ENCODE measurements around the gene GJD2.

The GJD2 gene

GRCh38 chr15:34721802-34722438, 32.9 kb downstream of the GJD2 start:
- DNase-seq = peak; percentile 17

DNA sequence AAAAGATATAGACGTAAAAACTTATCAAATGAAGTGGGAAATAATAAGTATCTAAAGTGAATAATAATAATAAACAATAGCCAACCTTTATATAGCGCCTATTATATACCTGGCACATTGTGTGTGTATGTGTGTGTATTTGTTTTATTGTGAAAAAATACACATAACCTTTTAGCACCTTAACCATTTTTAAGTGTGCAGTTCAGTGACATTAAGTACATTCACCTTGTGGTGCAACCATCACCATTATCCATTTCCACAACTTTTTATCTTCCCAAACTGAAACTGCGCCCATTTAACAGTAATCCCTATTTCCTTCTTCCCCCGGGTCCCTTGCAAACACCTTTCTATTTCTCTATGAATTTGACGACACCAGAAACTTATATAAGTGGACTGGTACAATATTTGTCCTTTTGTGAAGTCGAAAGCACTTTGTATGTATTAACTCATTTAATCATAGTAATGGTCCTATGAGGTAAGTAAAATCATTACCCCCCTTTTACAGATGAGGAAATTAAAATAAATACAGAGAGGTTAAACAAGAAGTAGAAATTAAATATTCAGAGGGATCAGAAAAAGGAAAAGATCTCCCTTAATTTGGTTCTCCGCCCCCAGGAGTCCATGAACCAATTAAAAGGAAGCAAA, 33.5 kb downstream of the GJD2 start:
- no peak for DNase-seq

GRCh38 chr15:34719695-34720094, 35.1 kb downstream of the GJD2 start:
- no peak for DNase-seq

DNA sequence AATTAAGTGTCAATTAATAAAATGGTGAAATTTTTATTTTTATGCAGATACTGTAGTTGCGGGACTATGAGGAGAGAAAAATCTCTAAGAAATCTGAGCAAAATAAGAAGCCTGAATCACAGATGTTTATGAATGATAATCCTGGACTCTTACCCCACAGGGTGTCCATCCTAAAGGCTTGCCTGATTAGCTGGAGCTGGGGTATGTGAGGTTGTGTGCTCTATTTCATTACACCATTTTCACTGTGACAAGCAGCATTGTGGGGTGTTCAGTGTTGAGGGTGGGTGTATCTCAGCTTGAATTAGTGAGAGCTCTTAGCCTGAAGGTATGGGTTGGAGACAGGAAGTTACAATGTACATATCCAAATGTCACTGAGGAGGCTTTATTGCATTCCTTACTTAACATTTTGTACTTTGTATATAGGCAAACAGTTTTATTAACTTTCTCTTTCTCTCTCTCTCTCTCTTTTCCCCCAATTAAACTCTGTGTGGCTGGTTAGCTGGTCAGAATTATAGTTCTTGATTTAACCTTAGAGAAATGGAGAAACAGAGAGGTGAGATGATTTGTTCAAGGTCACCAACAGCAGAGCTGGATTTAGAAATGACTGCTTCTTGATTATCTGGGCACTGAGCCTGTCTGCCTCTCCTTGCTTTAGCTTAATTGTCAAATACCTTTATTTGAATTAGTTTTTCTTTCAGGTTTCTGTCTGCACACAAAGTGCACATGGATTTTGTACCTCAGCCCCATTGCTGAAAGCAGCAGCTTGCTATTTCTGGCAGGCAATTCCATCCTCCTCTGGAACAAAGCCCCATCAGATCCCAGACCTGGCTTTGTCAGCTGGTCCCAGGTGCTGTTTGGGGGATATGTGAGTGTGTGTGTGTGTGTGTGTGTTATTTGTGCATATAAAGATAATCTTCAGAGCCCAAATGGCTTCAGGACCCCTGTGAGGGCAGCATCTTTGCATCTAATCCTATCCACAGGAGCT, 35.8 kb downstream of the GJD2 start:
- no peak for DNase-seq

DNA sequence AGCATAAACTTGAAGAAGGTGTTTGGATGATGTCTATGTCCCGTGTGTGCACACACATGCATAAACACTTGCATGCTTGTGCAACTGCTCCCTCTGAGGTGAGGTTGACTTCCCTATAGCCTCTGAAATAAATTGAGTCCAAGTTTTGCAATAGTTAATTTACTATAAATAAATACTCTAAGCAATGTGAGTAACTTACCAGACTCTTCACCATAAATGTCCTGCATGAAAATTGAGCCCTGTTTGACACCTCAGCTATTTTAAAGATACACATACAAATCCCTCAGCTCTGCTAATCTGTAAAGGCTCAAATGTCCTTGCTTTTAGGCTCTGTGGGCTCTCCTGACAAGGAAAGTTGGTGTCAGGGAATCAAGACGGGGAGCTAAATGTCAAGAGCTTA, 37.1 kb downstream of the GJD2 start:
- DNase-seq = no peak

DNA sequence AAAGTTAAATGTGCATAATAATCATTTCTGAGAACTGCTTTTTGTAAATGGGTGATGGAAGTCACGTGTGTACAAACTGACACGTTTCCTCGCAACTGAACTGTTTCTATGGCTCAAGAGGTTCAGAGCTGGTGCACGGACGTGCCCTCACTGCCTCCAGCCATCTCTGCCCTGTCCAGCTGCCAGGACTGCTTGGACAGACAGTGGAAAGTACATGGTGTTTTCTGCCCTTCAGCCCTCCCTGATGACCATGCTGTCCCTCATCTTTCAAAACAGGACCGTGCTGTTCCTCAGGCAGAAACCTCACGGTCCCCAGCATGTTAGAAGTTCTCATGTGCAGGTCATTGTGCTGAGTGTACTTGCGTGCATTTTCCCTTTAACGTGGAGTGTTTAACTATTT, 38.7 kb downstream of the GJD2 start:
- DNase-seq = no peak

DNA sequence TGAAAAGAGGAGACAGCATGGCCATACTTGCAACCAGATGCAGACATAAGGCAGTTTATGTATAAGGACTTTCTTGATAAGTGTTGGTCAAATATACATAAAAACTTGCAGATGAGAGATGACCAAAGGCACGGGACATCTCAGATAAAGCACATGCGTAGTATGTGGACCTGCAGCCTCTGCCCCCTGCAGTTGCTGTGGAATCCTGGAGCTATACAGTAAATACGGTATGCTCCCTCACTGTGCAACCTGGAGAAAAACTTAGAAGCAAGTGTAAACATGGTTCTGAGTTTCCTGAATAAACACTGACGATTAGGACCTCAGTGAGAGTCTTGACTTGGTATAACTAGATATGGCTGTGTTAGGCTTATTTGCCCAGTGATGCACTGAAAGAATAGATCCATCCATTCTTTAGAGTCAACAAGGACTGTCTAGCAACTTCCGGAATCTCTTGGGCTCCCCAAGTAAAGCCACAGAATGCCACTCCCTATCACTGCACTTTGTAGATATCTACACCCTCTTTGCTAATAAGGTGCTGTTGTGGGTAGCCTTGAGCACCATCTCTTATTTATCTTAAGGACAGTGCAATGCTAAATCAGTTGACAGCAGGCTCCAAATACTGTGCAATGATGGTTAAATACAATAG, 40.2 kb downstream of the GJD2 start:
- no peak for DNase-seq

- DNase-seq = no peak
Measured at GRCh38 chr15:34713635-34714034, 41.2 kb downstream of the GJD2 start.

GRCh38 chr15:34709866-34710265, 44.9 kb downstream of the GJD2 start:
- DNase-seq = no peak

DNA sequence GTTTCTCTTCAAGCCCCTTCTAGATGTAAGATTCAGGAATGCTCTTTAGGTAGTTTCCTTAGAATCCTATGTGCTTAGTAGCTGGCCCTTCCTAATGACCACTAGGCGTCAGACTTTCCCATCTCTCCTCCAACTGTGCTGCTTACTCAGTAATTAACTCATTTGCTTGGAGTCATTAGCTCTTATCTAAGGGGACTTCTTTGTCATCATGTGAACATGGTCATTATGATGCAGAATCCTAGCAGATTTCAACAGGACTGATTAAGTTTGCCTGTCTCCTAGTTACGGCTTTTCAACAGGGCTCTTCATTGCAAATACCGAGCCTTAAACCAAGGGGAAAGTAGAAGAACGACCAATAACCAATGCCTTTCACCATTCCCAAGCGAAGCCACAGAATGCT, 46.4 kb downstream of the GJD2 start:
- no peak for DNase-seq

DNA sequence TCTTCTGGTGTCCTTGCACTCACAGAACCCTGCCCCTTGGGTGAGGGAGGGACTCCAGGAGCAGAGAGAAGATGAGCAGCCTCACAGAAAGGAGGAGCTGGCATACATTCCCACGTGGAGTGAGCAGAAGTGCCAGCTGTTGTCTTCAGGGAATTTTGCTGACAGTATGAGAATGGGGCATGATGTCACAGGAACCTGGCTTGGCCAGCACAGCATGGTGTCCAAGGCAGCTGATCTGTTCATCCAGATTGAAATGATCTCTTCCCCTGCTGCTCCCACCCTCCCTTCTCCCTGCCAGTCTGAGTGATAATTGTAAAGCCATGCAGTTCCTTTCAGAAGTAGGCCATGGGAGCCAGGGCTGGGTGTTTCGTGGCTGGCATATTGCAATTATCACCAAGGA, 53.3 kb downstream of the GJD2 start:
- no peak for DNase-seq
